Measurements from ENCODE around the gene ARMC7.
"Not testable (repeated sequence)": the region's sequence is repeated elsewhere in the genome, so short reads cannot be mapped to it uniquely, and the experiment has no call there.

The ARMC7 gene

GRCh38 chr17:75130059-75130631 lies 20.4 kb downstream of the ARMC7 start:
- no peak for DNase-seq

GRCh38 chr17:75130632-75131277 lies 21.0 kb downstream of the ARMC7 start:
- DNase-seq = peak; percentile 47

GRCh38 chr17:75131278-75132017 lies 21.7 kb downstream of the ARMC7 start, which contains the start of gene NT5C:
NT5C (minus strand) TSS chr17:75131742; CDS start chr17:75131707, 35 bp downstream.
- peak; percentile 78 for DNase-seq

GRCh38 chr17:75132018-75133000 lies 22.5 kb downstream of the ARMC7 start:
- not testable (repeated sequence) for DNase-seq

GRCh38 chr17:75133001-75133400 lies 23.2 kb downstream of the ARMC7 start:
- DNase-seq = no peak

- DNase-seq = not testable (repeated sequence)
Measured at GRCh38 chr17:75133607-75134347, 24.0 kb downstream of the ARMC7 start.

GRCh38 chr17:75135452-75135851 lies 25.7 kb downstream of the ARMC7 start:
- DNase-seq = no peak

GRCh38 chr17:75135946-75136345 lies 26.2 kb downstream of the ARMC7 start:
- no peak for DNase-seq

GRCh38 chr17:75137762-75138161 lies 28.0 kb downstream of the ARMC7 start:
- DNase-seq = not testable (repeated sequence)

GRCh38 chr17:75138519-75138918 lies 28.8 kb downstream of the ARMC7 start:
- DNase-seq = no peak

- DNase-seq = no peak
Measured at GRCh38 chr17:75142236-75142971, 32.6 kb downstream of the ARMC7 start.

GRCh38 chr17:75144816-75145512 lies 35.2 kb downstream of the ARMC7 start:
- no peak for DNase-seq

- DNase-seq = no peak
Measured at GRCh38 chr17:75146592-75146991, 36.8 kb downstream of the ARMC7 start.

GRCh38 chr17:75147878-75148546 lies 38.2 kb downstream of the ARMC7 start:
- DNase-seq = no peak

- no peak for DNase-seq
Measured at GRCh38 chr17:75151930-75152329, 42.2 kb downstream of the ARMC7 start.

- DNase-seq = no peak
Measured at GRCh38 chr17:75152523-75152921, 42.8 kb downstream of the ARMC7 start.

- no peak for DNase-seq
Measured at GRCh38 chr17:75152922-75153779, 43.4 kb downstream of the ARMC7 start.

- peak; percentile 49 for DNase-seq
Measured at GRCh38 chr17:75153780-75154194, 44.0 kb downstream of the ARMC7 start.
